Cardiac muscle cell (in vitro differentiated cells and primary cell): ENCODE data around the gene CFAP91. TPM values are rescaled to one million over a fixed set of nuclear protein-coding genes. Genes with fewer than 3 reads are reported as not detected.

Source experiments
- DNase-seq, 2 donors: peaks; one replicate each; pipeline versions ENCODE4 v3.0.0 to v3.0.0-alpha.2; 2010 to 2017; ENCODE audit warnings: low read depth in 1 of 2, low spot score in 1 of 2
- H3K27ac ChIP-seq: fragments of 200-600 bp; sonication (generic); 2 replicates; pipeline ENCODE4 v1.5.1; 2016
- H3K27me3 ChIP-seq: fragments of 200-600 bp; sonication (generic); 2 replicates; pipeline ENCODE4 v1.6.0; 2016; ENCODE audit warnings: control low read depth
- H3K36me3 ChIP-seq: fragments of 200-600 bp; sonication (generic); 2 replicates; pipeline ENCODE4 v1.5.1; 2016; ENCODE audit warnings: control low read depth
- H3K4me1 ChIP-seq: fragments of 200-600 bp; sonication (generic); 2 replicates; pipeline ENCODE4 v1.8.1; 2017; ENCODE audit warnings: low read depth, mild to moderate bottlenecking, mixed run types
- H3K4me3 ChIP-seq: fragments of 200-600 bp; sonication (generic); 2 replicates; pipeline ENCODE4 v1.5.1; 2016; ENCODE audit warnings: mild to moderate bottlenecking
- H3K9me3 ChIP-seq: fragments of 200-600 bp; sonication (generic); 2 replicates; pipeline ENCODE4 v1.5.1; 2017; ENCODE audit warnings: low read depth, mild to moderate bottlenecking, control low read depth
- polyA plus RNA-seq: library from polyadenylated mRNA; unstranded; fragments of >200 nt; fragmentation: Nextera tagmentation; extraction: Ambion mirVana; gene quantifications from 2 replicates; pipeline ENCODE4 v1.2.1, GENCODE V29; 2016
- total RNA-seq: library from RNA; depleted of rRNA; stranded (reverse); fragments of >200 nt; gene quantifications from 2 replicates; pipeline ENCODE4 v1.2.3, GENCODE V29; 2016
- TF ChIP-seq, protein P1 (sequence below): IDR thresholded peaks from 2 replicates; pipeline ENCODE4 v1.5.1; 2012; ENCODE audit warnings: low read depth, mild to moderate bottlenecking, low read length

CFAP91 gene
- total and polyA plus RNA-seq, 2 experiments from 2014 or later, result 0.92 to 1.4 TPM

DNA sequence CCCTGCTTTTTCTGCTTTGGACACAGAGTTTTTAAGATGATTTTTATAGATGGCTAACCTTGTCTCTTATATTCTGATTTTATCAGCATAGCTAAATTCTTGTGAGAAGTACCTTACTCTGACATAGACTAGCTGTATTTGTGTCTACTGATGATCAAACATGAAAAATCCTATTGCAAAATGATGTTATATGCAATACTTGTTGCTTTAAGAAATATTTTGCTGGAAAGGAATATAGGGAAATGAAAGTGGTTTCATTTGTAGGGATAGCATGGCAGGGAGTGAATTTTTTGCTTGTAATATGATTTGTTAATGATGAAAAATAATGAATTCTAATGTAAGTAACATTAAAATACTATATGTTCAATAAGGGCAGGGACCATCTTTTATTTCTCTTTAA lies 35.9 kb downstream of the CFAP91 start:
- TF ChIP-seq, protein P1, sequence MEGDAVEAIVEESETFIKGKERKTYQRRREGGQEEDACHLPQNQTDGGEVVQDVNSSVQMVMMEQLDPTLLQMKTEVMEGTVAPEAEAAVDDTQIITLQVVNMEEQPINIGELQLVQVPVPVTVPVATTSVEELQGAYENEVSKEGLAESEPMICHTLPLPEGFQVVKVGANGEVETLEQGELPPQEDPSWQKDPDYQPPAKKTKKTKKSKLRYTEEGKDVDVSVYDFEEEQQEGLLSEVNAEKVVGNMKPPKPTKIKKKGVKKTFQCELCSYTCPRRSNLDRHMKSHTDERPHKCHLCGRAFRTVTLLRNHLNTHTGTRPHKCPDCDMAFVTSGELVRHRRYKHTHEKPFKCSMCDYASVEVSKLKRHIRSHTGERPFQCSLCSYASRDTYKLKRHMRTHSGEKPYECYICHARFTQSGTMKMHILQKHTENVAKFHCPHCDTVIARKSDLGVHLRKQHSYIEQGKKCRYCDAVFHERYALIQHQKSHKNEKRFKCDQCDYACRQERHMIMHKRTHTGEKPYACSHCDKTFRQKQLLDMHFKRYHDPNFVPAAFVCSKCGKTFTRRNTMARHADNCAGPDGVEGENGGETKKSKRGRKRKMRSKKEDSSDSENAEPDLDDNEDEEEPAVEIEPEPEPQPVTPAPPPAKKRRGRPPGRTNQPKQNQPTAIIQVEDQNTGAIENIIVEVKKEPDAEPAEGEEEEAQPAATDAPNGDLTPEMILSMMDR, result no peak
- no peak for DNase-seq
- H3K4me3 ChIP-seq, result no peak overlapping the region
- no peak overlapping the region for H3K27ac ChIP-seq
- no peaks in the 10 kb centered on the region for H3K27me3 ChIP-seq
- H3K9me3 ChIP-seq, result no peaks in the 10 kb centered on the region
- no peaks in the 10 kb centered on the region for H3K36me3 ChIP-seq
- H3K4me1 ChIP-seq, result no peaks in the 10 kb centered on the region

DNA sequence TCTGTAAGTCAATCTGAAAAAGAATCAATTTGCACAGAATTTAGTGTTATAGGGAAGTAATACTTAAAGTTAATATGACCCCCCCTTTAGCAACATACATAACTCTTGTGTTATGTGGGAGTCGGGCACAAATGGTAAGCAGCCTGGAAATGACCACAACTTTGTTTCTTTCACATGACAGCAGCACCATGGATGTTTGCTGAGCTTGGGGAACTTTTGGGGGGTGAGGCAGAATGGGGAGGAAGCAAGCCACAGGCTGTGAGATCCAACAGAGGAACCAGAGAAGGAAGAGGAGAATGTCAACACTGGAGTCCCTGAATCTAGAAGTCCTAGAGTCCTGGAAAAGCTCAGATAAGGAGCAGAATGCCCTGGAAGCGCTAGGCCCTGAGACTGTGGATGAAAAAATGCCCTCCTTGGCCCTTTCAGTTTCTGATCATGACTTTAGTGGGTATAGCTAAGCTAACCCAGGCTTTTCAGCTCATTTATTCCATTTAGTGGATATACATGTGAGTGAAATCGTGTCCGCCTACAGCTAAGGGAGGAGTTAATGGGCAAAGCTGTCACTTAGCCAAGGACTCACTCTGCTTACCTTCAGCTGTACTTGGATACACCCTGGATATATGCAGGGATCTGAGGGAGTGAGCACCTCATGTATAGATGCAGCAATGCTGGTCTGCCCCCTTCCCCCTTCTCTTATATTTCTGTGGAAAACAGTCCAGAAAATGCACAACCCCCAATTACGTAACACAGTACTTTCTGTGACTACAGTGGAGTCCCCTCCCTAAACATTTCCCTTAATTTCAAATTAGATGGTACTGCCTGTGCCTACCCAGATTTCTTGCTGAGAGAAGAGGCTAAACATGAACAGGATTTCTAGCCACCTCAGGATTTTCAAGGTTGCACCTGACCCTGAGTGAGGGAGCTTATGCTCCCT lies 39.1 kb downstream of the CFAP91 start:
- Histone ChIP-seq H3K27me3 (no peaks in the 10 kb centered on the region), H3K4me3 (no peak overlapping the region), H3K27ac (no peak overlapping the region), H3K4me1 (no peaks in the 10 kb centered on the region), H3K9me3 (no peaks in the 10 kb centered on the region), H3K36me3 (no peaks in the 10 kb centered on the region)
- TF ChIP-seq, protein P1, result no peak
- DNase-seq, result no peak

DNA sequence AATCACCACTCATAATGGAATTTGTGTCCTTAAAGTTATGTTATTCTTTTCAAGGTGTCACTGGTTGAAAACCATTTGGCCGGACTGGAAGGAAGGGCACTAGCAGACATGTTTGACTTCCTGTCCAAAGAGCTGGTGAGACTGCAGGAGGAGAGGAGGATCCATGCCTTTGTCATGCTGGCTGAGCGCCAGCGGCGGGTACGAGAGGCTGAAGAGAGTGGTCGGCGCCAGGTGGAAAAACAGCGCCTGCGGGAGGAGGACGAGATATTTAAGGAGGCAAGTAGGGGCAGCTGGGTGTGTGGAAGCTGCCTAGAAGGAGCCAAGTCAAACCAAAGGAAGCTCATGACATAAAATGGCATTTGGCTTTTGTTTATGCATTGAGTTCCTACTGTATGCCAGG lies 41.1 kb downstream of the CFAP91 start:
- H3K4me1 ChIP-seq, result no peaks in the 10 kb centered on the region
- DNase-seq, result no peak
- TF ChIP-seq, protein P1, result no peak
- H3K27ac ChIP-seq, result no peak overlapping the region
- H3K9me3 ChIP-seq, result no peaks in the 10 kb centered on the region
- no peaks in the 10 kb centered on the region for H3K36me3 ChIP-seq
- H3K27me3 ChIP-seq, result no peaks in the 10 kb centered on the region
- no peak overlapping the region for H3K4me3 ChIP-seq

DNA sequence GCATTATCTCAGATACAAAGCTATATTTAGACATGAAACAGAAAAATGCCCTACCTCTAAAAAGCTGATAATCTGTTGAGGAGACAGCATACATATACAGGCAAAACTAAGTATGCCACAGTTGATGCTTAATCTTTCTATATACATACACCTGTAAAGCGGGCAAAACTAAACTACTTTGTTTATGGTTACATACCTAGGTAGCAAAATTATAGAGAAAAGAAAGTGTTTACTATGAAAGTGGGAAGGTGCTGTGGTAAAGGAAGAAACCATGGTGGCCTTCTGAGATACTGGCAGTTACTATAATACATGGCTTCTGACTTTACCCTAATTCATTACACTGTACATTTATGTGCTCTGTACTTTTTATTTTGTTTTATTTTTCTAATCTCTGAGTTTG lies 43.1 kb downstream of the CFAP91 start:
- Histone ChIP-seq H3K4me3 (no peak overlapping the region), H3K9me3 (no peaks in the 10 kb centered on the region), H3K27ac (no peak overlapping the region), H3K36me3 (no peaks in the 10 kb centered on the region), H3K27me3 (no peaks in the 10 kb centered on the region), H3K4me1 (no peaks in the 10 kb centered on the region)
- no peak for DNase-seq
- TF ChIP-seq, protein P1, result no peak

DNA sequence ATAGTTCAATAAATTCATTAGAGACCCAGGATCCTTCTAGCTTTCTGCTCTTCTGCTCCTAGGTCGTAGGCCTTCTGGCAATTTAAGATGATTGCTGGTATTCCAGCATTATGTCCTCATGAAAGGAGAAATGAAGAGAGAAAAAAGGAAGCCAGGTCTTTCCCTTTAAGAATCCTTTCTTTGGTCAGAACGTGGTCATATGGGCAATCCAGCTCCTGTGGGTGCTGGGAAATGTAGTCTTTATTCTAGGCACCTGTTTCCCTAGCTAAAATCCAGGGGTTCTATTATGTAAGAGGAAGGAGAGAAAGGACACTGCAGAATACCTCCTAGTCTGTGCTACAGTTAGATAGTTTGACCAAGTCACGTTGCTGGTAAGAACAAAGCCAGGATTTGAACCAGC lies 43.6 kb downstream of the CFAP91 start:
- no peak overlapping the region for H3K4me3 ChIP-seq
- no peak for DNase-seq

More for the DNA sequence above, 43.6 kb downstream of the CFAP91 start:
- TF ChIP-seq, protein P1, result no peak
- Histone ChIP-seq H3K27me3 (no peaks in the 10 kb centered on the region), H3K36me3 (no peaks in the 10 kb centered on the region), H3K9me3 (no peaks in the 10 kb centered on the region), H3K4me1 (no peaks in the 10 kb centered on the region), H3K27ac (no peak overlapping the region)
